Activated T-helper 1 cell treated with anti-CD3 and anti-CD28 coated beads, Interleukin-12 subunit alpha, Interleukin-12 subunit beta, Interleukin-2, Interleukin-4 antibody, amounts not matched to agents 30 ng/mL and 10 ng/mL and 1 ng/mL, durations not matched to agents 14 hours and 24 hours and 36 hours (primary cell): Measurements from ENCODE around the gene FYN. TPM values are rescaled to one million over a fixed set of nuclear protein-coding genes. Genes with fewer than 3 reads are reported as not detected.

ENCODE experiments used
- DNase-seq: peaks from one replicate; pipeline ENCODE4 v3.0.0; 2021; ENCODE audit warnings: low spot score
- H3K27ac Mint-ChIP-seq: one replicate; pipeline ENCODE4 v1.8.0; 2021; ENCODE audit warnings: mild to moderate bottlenecking, mixed read lengths
- H3K27me3 Mint-ChIP-seq: one replicate; pipeline ENCODE4 v1.8.0; 2022; ENCODE audit warnings: mild to moderate bottlenecking, moderate library complexity, mixed read lengths; ENCODE audit not compliant: insufficient read depth
- H3K36me3 Mint-ChIP-seq: one replicate; pipeline ENCODE4 v1.8.0; 2021; ENCODE audit warnings: low read depth, mixed read lengths
- H3K4me1 Mint-ChIP-seq: one replicate; pipeline ENCODE4 v1.8.0; 2021; ENCODE audit warnings: low read depth, mixed read lengths
- H3K4me3 Mint-ChIP-seq: one replicate; pipeline ENCODE4 v1.8.0; 2021; ENCODE audit warnings: mild to moderate bottlenecking, moderate library complexity, mixed read lengths
- H3K9me3 Mint-ChIP-seq: one replicate; pipeline ENCODE4 v1.8.0; 2021; ENCODE audit warnings: mixed read lengths
- intact Hi-C: fragments of 100-400 bp; cut with micrococcal nuclease; formaldehyde crosslinking; loops from one replicate; pipeline ENCODE4 v1.15.1; 2024
- total RNA-seq: library from RNA; stranded (reverse); gene quantifications from 2 replicates; pipeline ENCODE4 v1.2.3, GENCODE V29; 2022

The FYN gene
- total RNA-seq, 1 donor from 2014 or later = 347 TPM

DNA sequence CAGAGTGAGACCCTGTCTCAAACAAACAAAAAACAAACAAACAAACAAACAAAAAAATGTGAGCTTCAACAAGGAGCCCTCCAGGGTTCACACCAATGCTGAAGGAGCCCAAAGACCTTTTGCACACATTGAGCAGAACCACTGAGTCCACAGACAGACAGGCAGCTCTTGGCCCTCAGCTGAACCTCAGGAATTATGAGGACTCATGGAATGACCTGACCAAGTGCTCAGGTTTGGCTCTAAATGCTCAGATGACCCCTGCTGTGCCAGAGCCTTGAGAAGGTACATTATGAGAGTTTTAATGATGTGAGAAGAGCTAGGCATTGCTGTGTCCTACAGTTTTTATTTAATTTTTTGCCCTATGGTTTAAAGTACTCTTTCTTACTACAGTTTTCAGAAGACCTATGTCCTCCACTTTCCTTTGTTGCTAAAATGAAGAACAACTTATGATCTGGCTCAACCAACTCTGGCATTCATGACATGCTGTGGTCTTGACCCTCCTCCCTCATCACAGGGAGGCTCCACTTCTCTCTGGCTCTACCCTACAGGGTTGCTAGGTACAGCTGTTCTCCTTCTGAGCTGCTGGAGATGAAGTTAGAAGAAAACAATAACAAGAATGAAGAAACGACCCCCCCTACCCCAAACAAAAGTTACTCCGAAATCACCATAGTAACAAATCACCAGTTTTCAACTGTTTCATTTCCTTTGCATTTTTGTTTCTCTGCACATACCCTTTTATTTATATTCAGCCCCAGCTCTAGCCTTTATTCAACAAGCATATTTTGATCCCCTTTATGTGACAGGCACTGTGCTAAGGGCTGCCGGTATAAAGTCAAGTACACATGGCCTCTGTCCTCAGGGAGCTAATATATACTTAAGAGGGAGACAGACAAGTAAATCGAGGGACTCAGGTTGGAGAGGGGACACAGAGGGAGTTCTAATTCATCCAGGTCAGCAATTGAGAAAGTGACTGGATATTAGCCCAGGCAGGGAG, 138.9 kb downstream of the FYN start:
- no peaks in the 10 kb centered on the region for H3K27me3 Mint-ChIP-seq
- H3K27ac Mint-ChIP-seq = peak overlapping the region; percentile 69

DNA sequence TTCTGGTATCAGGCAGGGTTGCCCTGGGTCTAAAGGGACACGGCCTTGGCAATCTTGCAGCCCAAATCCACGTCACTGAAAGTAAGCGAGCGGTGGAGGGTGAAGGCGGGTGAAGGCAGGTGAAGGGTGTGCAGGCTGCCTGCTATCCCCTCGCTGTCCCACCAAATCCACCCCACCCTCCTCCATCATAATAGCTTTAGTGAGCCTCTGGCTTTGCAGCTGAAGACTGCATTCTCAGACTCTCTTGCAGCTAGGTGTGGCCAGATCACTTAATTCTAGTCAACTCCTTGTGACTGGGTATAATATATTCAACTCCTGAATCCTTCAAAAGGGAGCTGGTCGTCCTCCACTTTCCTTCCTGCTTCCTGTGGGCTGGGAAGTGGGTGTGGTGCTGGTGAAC, 140.9 kb downstream of the FYN start:
- H3K9me3 Mint-ChIP-seq = peaks cover 9% of the 10 kb centered on the region

More for the DNA sequence above, 138.9 kb downstream of the FYN start:
- DNase-seq = no peak
- peaks cover 59% of the 10 kb centered on the region for H3K36me3 Mint-ChIP-seq
- H3K9me3 Mint-ChIP-seq = peaks cover 9% of the 10 kb centered on the region
- H3K4me1 Mint-ChIP-seq = peaks cover 88% of the 10 kb centered on the region
- H3K4me3 Mint-ChIP-seq = no peak overlapping the region
- intact Hi-C loops = no loop called here

DNA sequence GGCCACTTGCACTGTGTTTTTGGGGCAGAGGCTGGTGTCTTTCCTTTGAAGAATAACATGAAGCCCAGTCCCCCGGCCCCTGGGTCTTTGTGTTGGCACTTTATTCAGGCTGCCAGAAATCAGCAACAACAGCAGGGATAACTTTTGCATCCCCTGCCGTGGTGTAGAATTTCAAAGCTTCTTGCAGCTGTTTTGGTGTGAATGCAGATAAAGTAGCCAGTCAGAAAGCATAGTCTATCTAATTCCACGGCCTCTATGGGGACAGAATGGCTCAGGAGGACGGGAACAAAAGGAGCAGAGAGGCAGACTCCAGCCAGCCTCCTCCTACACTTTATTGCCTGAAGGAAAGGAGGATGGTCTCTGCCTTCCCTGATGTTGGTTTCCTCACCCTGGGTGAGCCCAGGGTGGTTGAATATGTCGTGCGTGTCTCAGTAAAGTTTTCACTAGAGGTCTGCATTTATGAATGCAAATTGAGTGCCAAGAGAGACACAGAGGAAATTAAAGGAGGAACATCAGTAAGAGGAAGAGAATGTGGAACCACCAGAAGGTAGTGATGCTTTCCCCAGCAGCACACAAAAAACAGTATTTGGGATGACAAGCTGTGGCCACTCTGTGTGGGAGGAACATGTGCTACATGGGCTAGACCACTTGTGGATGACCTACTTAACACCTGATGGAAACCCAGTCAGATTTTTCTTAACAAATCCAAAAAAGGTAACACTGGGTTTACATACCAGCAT, 141.6 kb downstream of the FYN start:
- no peak overlapping the region for H3K4me3 Mint-ChIP-seq
- H3K36me3 Mint-ChIP-seq = peaks cover 45% of the 10 kb centered on the region
- H3K27ac Mint-ChIP-seq = no peak overlapping the region
- no peaks in the 10 kb centered on the region for H3K27me3 Mint-ChIP-seq
- peaks cover 9% of the 10 kb centered on the region for H3K9me3 Mint-ChIP-seq
- intact Hi-C loops = no loop called here
- H3K4me1 Mint-ChIP-seq = peaks cover 73% of the 10 kb centered on the region
- no peak for DNase-seq

More for the DNA sequence above, 140.9 kb downstream of the FYN start:
- intact Hi-C loops = no loop called here
- Mint-ChIP-seq H3K27me3 (no peaks in the 10 kb centered on the region), H3K36me3 (peaks cover 49% of the 10 kb centered on the region), H3K27ac (no peak overlapping the region), H3K4me3 (no peak overlapping the region), H3K4me1 (peaks cover 73% of the 10 kb centered on the region)
- no peak for DNase-seq

DNA sequence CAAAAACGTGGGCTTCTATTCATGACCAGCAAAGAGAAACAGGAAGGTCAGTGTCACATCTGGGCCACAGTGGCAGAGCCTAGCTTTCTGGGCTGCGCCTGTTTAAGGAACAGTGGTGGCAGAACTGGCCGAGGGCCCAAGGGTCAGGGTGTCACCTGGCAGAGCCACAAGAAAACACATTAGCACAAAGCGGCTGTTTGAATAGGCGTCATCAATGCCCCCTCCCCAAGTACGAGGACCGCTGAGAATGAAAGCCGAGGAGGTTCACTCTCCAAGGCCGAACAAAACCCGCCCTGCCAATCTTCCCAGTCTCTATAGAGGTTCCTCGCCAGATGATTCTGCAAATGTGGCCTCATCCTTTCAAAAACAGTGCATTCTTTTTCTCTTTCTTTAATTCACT, 142.4 kb downstream of the FYN start:
- peaks cover 9% of the 10 kb centered on the region for H3K9me3 Mint-ChIP-seq
- H3K27ac Mint-ChIP-seq = peak overlapping the region; percentile 70
- intact Hi-C loops = no loop called here
- DNase-seq = no peak
- H3K36me3 Mint-ChIP-seq = peaks cover 50% of the 10 kb centered on the region
- H3K4me3 Mint-ChIP-seq = no peak overlapping the region
- H3K27me3 Mint-ChIP-seq = no peaks in the 10 kb centered on the region
- peaks cover 73% of the 10 kb centered on the region for H3K4me1 Mint-ChIP-seq

DNA sequence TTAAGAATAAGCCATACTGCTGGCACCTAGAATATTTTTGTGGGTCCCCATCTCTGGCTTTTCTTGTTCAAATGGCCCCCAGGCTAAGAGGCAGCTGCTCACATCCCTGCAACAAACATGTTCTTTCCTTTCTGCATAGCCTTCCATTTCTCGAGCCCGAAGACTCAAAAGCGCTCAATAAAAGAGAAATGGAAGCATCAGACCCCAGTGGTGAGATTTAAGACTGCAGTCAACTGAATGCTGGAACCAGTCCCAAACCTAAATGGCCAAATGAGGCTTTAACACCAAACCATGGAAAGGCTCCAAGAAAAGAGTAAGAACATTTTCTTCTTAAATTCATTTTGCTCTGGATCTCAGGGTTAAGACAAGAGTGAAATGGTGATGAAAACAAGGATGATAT, 145.4 kb downstream of the FYN start:
- peaks cover 42% of the 10 kb centered on the region for H3K36me3 Mint-ChIP-seq
- H3K27ac Mint-ChIP-seq = no peak overlapping the region
- peaks cover 68% of the 10 kb centered on the region for H3K4me1 Mint-ChIP-seq
- no peaks in the 10 kb centered on the region for H3K27me3 Mint-ChIP-seq
- no peak for DNase-seq
- peaks cover 3% of the 10 kb centered on the region for H3K9me3 Mint-ChIP-seq
- intact Hi-C loops = no loop called here
- no peak overlapping the region for H3K4me3 Mint-ChIP-seq

DNA sequence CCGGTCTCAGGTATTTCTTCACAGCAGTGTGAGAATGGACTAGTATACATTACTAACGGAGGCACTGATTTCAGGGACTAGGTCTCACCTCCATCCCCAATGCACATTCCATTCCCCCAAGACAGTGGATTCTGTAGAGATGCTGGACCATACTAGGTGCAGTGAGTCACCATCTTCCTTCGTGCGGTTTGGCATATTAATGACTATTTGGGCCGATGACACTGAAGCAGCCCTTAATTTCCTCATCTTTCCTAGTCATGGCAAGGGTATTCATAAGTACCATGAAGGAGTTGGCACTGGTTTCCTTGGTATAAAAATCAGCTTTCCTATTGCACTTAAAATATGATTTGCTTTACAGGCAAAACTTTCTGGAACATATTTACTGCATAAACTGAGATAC, 146.2 kb downstream of the FYN start:
- Mint-ChIP-seq H3K27me3 (no peaks in the 10 kb centered on the region), H3K4me3 (no peak overlapping the region), H3K27ac (no peak overlapping the region), H3K4me1 (peaks cover 68% of the 10 kb centered on the region), H3K9me3 (no peaks in the 10 kb centered on the region), H3K36me3 (peaks cover 42% of the 10 kb centered on the region)
- intact Hi-C loops = no loop called here
- DNase-seq = no peak

DNA sequence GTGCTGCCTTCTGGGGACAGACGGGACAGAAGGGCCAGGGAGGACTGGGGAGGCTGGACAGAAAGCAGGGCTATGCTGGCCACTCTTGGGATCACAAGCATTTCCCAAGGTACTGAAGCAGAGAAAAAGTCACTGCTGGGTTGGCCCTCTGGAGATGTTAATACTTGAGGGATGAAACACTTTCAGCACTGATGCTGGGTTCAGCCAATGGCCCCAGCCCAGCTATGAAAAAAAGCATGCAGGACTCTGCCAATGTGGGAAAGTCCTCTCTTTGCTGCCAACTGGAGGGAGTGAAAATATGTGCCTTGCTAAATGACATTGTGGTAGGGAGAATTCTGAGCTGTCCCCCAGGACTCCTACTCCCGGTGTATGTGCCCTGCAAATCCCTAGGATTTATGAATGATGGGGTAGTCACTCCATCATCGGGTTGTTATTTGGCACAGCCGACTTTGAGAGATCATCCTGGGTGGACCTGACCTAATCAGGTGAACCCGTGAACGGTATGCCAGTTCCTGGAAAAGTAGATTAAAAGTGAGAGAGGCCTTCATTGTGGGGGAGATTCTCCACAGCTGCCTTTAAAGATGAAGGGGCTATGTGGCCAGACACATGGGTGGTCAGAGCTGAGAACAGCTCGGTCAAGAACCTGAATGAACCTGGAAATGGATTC, 147.7 kb downstream of the FYN start:
- H3K36me3 Mint-ChIP-seq = peaks cover 50% of the 10 kb centered on the region
- no peaks in the 10 kb centered on the region for H3K27me3 Mint-ChIP-seq
- H3K4me3 Mint-ChIP-seq = no peak overlapping the region
- intact Hi-C loops = no loop called here
- H3K27ac Mint-ChIP-seq = no peak overlapping the region
- no peak for DNase-seq
- peaks cover 69% of the 10 kb centered on the region for H3K4me1 Mint-ChIP-seq
- H3K9me3 Mint-ChIP-seq = no peaks in the 10 kb centered on the region

DNA sequence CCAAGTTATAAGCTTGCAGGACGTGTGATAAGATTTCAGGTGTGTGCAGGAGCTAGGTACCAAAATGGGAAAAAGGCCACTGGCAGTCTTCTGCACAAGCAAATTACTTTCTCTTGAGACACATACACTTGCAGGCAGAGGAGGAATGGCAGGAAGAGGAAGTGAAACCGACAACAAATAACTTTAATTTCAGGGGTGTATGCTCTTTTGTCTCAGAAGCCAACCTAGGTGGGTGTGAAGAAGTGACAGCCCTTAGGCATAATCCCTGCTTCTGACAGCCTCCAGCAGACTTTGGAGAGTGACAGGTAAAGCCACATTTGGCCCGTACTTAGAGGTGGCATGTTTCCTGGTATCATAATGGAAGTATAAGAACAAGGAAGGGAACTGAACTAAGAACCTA, 148.7 kb downstream of the FYN start:
- Mint-ChIP-seq H3K36me3 (peaks cover 50% of the 10 kb centered on the region), H3K27me3 (no peaks in the 10 kb centered on the region), H3K9me3 (no peaks in the 10 kb centered on the region), H3K27ac (peak overlapping the region; percentile 68), H3K4me1 (peaks cover 69% of the 10 kb centered on the region), H3K4me3 (peak overlapping the region; percentile 66)
- peak; percentile 15 for DNase-seq
- intact Hi-C loops = loop anchor here (1.0 kb wide), 1 partner anchor 9 kb away; no protein-coding TSS in a partner anchor

DNA sequence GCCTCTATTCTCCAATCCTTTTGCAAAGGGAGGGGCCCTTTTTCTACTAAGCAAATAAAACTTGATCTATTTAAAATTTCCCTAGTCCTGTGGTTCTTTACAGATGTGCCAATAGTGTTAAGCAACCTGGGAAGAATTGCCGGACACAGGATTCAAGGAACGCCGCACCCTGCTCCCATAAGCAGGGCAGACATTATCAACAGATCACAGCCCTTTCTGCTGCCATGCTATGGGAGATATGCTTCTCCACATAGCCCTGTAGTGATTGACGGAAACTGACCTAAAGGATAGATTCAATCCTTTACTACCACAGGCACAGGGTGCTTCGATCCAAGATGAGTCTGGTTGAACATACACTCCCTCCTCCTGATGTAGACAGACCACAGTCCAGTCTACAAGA, 149.2 kb downstream of the FYN start:
- Mint-ChIP-seq H3K27ac (peak overlapping the region; percentile 68), H3K27me3 (no peaks in the 10 kb centered on the region), H3K4me1 (peaks cover 71% of the 10 kb centered on the region), H3K9me3 (no peaks in the 10 kb centered on the region), H3K36me3 (peaks cover 52% of the 10 kb centered on the region), H3K4me3 (peak overlapping the region; percentile 66)
- intact Hi-C loops = loop anchor here (1.0 kb wide), 1 partner anchor 9 kb away; no protein-coding TSS in a partner anchor
- DNase-seq = no peak

DNA sequence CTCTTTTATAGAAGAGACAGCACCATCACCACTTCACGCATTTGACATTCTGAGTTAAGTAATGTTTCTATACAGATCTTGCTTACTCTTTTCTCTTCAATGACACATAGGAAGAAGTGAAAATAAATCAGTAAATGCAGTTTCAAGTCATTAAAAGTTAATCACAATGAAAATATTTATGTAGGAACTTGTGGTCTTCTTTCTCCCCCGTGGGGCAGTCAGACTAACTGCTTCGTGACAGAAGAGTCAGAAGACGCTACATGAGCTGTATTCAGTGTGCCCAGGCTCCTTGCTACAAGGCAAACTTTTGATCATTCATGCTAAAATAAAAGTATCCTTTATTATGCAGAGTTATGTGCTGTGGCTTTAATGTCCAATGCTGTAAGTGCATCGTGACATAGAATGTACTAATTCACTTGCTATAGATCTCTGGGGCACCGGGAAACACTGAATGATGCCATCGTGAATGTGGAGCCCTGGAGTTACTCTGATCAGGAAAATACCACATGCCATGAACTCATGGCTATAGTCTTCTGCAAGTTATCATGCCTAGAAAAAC, 149.8 kb downstream of the FYN start:
- Mint-ChIP-seq H3K4me3 (no peak overlapping the region), H3K4me1 (peaks cover 75% of the 10 kb centered on the region), H3K27ac (no peak overlapping the region), H3K36me3 (peaks cover 57% of the 10 kb centered on the region), H3K9me3 (no peaks in the 10 kb centered on the region), H3K27me3 (no peaks in the 10 kb centered on the region)
- intact Hi-C loops = no loop called here
- DNase-seq = no peak

DNA sequence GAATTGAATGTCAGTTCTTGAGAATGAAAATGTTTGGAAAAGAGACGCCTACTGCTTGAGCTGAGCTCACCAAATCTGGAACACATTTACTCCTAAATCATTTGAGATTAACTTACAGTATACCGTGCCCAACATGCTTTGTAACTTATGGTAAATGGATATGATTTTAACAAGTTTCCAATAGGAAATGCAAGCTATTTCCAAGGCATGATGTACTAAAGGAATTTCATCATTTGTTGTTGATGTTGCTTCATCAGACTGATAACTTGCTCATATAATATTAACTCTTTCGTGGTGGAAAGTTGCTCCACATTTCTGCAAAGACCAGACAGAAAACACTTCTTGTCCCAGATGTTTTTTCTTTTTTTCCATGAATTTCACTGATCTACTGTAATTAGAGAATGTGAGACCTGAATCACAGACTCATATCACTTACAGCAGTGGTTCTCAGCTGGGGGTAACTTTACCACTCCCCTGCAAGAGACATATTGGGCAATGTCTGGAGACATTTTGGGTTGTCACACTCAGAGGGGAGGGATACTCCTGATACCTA, 151.0 kb downstream of the FYN start:
- Mint-ChIP-seq H3K4me1 (peaks cover 80% of the 10 kb centered on the region), H3K27me3 (no peaks in the 10 kb centered on the region), H3K27ac (no peak overlapping the region), H3K4me3 (no peak overlapping the region), H3K9me3 (no peaks in the 10 kb centered on the region), H3K36me3 (peaks cover 59% of the 10 kb centered on the region)
- DNase-seq = no peak
- intact Hi-C loops = no loop called here

DNA sequence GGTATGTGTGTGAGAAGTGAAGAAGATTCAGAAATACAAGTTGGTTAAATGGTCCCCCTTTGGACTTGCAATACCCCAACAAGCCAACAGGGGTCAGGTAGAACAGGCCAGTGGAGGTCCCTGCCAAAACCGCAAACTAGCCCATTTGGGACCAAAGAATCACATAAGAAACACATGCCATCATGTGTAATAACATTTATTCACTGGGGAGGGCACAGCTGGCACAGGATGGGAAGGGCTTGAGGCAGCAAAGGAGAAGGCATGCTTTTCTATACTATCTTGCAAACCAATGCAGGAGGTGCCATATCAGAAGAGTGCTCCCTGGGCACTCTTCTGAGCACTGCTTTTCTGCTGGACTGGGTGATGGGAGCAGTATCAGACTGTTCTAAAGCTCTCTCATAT, 151.5 kb downstream of the FYN start:
- no peak overlapping the region for H3K4me3 Mint-ChIP-seq
- peaks cover 75% of the 10 kb centered on the region for H3K4me1 Mint-ChIP-seq
- peak; percentile 14 for DNase-seq
- intact Hi-C loops = loop anchor here (2.0 kb wide), 1 partner anchor 149 kb away; no protein-coding TSS in a partner anchor
- peak overlapping the region; percentile 55 for H3K27ac Mint-ChIP-seq
- no peaks in the 10 kb centered on the region for H3K27me3 Mint-ChIP-seq
- peaks cover 56% of the 10 kb centered on the region for H3K36me3 Mint-ChIP-seq
- H3K9me3 Mint-ChIP-seq = no peaks in the 10 kb centered on the region
